MM.1S (cell line): Measurements from ENCODE around the gene APC2.

Experiments used
- DNase-seq: peaks from one replicate; pipeline ENCODE4 v3.0.0-alpha.2; 2015
- H2AFZ ChIP-seq: fragments of 300-600 bp; sonication (generic); 2 replicates; pipeline ENCODE4 v1.6.0; 2016; ENCODE audit warnings: antibody characterized with exemption, low read length
- H3F3A ChIP-seq: fragments of 300-600 bp; sonication (generic); 2 replicates; pipeline ENCODE4 v1.6.1; 2016; ENCODE audit warnings: mild to moderate bottlenecking, antibody characterized with exemption, low read length, moderate library complexity, mixed read lengths; ENCODE audit not compliant: insufficient read depth
- H3K27ac ChIP-seq: fragments of 300-600 bp; sonication (generic); 2 replicates; pipeline ENCODE4 v1.5.1; 2016; ENCODE audit warnings: mild to moderate bottlenecking, low read length
- H3K27me3 ChIP-seq: fragments of 300-600 bp; sonication (generic); replicated peaks from 2 replicates; pipeline ENCODE4 v1.6.0; 2016; ENCODE audit warnings: low read length; ENCODE audit not compliant: insufficient read depth
- H3K36me3 ChIP-seq: fragments of 300-600 bp; sonication (generic); replicated peaks from 2 replicates; pipeline ENCODE4 v1.6.1; 2016; ENCODE audit warnings: mild to moderate bottlenecking, low read length, mixed read lengths; ENCODE audit not compliant: insufficient read depth
- H3K4me1 ChIP-seq: fragments of 300-600 bp; sonication (generic); 2 replicates; pipeline ENCODE4 v1.6.1; 2016; ENCODE audit warnings: low read length, mixed read lengths
- H3K4me2 ChIP-seq: fragments of 300-600 bp; sonication (generic); 2 replicates; pipeline ENCODE4 v1.6.0; 2016; ENCODE audit warnings: low read depth, low read length
- H3K4me3 ChIP-seq: fragments of 300-600 bp; sonication (generic); 2 replicates; pipeline ENCODE4 v1.5.1; 2016; ENCODE audit warnings: low read length, mixed read lengths
- H3K79me2 ChIP-seq: fragments of 300-600 bp; sonication (generic); 2 replicates; pipeline ENCODE4 v1.6.1; 2016; ENCODE audit warnings: mixed run types, low read length, mixed read lengths
- H3K9ac ChIP-seq: fragments of 300-600 bp; sonication (generic); 2 replicates; pipeline ENCODE4 v1.6.1; 2016; ENCODE audit warnings: low read length, mixed read lengths
- H3K9me2 ChIP-seq: fragments of 300-600 bp; sonication (generic); replicated peaks from 2 replicates; pipeline ENCODE4 v1.6.1; 2016; ENCODE audit warnings: mild to moderate bottlenecking, low read length, mixed read lengths; ENCODE audit not compliant: insufficient read depth
- H3K9me3 ChIP-seq: fragments of 300-600 bp; sonication (generic); replicated peaks from 2 replicates; pipeline ENCODE4 v1.6.1; 2016; ENCODE audit warnings: mild to moderate bottlenecking, low read length, mixed read lengths; ENCODE audit not compliant: insufficient read depth
- H4K20me1 ChIP-seq: fragments of 300-600 bp; sonication (generic); 2 replicates; pipeline ENCODE4 v1.6.1; 2016; ENCODE audit warnings: mild to moderate bottlenecking, low read length, moderate library complexity, mixed read lengths; ENCODE audit not compliant: insufficient read depth
- EZH2 ChIP-seq: fragments of 300-600 bp; sonication (generic); optimal IDR thresholded peaks from 2 replicates; pipeline ENCODE3; 2017; ENCODE audit warnings: low read depth, mild to moderate bottlenecking, antibody characterized with exemption, low read length, mixed read lengths
- EZH2phosphoT487 ChIP-seq: fragments of 300-600 bp; sonication (generic); IDR thresholded peaks from 2 replicates; pipeline ENCODE4 v1.6.1; 2018; ENCODE audit warnings: antibody characterized with exemption, low read length
- TF ChIP-seq, protein P1 (sequence below): fragments of 300-600 bp; sonication (generic); IDR thresholded peaks from 2 replicates; pipeline ENCODE4 v1.5.1; 2016; ENCODE audit warnings: antibody characterized with exemption, low read length, mixed read lengths

APC2 gene

DNA sequence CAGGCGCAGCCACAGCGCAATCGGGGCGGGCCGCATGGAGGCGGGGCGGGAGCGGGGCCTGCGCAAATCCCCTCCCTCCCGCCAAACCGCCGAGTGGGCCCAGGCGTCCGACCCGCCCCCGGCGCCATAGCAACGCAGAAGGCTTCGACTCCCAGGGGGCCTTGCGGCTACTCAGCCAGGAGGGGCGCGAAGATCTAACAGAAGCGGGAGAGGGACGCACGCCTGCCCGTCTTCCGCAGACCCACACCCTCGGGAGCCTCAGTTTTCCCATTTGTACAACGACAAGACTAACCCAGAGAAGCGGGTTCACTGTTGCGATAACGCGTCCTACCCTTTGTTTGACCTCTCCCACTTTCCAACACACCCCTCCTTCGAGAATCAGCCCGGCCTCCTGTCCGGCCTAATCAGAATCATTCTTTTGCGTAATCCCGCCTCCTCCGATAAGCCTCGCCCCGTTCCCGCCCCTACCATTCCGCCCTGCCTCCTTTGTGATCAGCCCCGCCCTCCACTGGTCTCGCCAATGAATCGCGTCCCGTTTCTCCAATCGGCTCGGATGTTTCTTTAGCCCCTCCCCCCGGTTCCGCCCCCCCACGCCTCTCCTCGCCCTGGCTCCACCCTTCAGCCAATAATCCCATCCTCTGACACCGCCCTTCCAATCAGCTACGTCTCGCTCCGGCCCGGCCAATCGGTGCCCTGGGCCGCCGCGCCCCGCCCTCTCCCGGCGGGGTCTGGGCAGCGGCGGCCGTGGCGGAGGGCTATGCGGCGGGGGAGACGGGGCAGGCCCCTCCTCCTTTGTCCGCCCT, 40.6 kb downstream of the APC2 start, which contains the start of gene PCSK4:
TSS of gene PCSK4 (minus strand) at position 40 of the 803 bp plus-strand sequence. CDS start at position 36, 4 bp downstream.
- peak; percentile 98 for DNase-seq
- no peaks in the 10 kb centered on the region for H3F3A ChIP-seq
- H3K27ac ChIP-seq, result peak within 1 kb of the TSS; percentile 51; the same call in 1 of the 2 replicates
- H3K4me1 ChIP-seq, result peaks cover 10% of the 10 kb centered on the region
- peak within 1 kb of the TSS; percentile 72 for H3K4me3 ChIP-seq
- H3K36me3 ChIP-seq, result no peaks in the 10 kb centered on the region
- H3K4me2 ChIP-seq, result peak within 1 kb of the TSS; percentile 99
- peak within 1 kb of the TSS; percentile 60 for H3K9ac ChIP-seq
- H2AFZ ChIP-seq, result peak within 1 kb of the TSS; percentile 88
- H3K79me2 ChIP-seq, result no peaks in the 10 kb centered on the region
- H4K20me1 ChIP-seq, result no peaks in the 10 kb centered on the region
- H3K9me2 ChIP-seq, result no peaks in the 10 kb centered on the region
- no peaks in the 10 kb centered on the region for H3K9me3 ChIP-seq
- peaks cover 81% of the 10 kb centered on the region for H3K27me3 ChIP-seq
- no peak for TF ChIP-seq EZH2
- TF ChIP-seq, protein P1, sequence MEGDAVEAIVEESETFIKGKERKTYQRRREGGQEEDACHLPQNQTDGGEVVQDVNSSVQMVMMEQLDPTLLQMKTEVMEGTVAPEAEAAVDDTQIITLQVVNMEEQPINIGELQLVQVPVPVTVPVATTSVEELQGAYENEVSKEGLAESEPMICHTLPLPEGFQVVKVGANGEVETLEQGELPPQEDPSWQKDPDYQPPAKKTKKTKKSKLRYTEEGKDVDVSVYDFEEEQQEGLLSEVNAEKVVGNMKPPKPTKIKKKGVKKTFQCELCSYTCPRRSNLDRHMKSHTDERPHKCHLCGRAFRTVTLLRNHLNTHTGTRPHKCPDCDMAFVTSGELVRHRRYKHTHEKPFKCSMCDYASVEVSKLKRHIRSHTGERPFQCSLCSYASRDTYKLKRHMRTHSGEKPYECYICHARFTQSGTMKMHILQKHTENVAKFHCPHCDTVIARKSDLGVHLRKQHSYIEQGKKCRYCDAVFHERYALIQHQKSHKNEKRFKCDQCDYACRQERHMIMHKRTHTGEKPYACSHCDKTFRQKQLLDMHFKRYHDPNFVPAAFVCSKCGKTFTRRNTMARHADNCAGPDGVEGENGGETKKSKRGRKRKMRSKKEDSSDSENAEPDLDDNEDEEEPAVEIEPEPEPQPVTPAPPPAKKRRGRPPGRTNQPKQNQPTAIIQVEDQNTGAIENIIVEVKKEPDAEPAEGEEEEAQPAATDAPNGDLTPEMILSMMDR, result no peak
- no peak for TF ChIP-seq EZH2phosphoT487

DNA sequence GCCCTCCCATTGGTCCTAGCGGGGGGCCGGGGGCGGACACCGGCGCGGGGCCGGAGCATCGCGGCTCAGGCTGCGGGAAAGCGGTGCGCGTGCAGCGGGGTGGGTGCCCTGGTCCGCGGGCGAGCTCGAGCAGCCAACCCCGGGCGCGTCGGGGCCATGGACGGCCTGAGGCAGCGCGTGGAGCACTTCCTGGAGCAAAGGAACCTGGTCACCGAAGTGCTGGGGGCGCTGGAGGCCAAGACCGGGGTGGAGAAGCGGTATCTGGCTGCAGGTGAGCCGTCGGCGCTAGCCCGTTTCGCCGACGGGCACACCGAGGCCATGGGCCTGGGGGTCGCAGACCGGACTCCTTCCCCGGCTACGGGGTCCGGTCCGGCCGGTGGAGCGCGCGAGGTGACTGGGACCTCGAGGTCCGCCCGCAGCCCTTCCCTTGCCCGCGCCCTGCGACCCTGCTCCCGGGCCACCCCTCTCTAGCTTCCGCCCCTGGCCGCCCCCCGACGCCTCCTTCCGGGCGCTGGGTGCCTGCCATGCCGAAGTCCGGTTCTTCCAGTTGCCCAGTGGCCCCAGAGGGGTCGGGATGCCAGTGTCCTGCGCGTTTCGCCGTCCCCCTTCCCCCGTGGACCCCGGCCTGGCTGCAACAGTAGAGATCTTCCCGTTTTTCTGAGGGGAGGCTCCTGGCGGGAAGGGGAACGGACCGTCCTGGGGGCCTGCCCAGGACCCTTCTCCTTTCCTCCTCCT, 41.4 kb downstream of the APC2 start, which contains the start of gene REEP6:
TSS of gene REEP6 (plus strand) at position 68 of the 735 bp plus-strand sequence. CDS start at position 157, 89 bp downstream.
- Histone ChIP-seq H3K79me2 (no peaks in the 10 kb centered on the region), H3K9me3 (no peaks in the 10 kb centered on the region), H3K27ac (peak within 1 kb of the TSS; percentile 51; the same call in 1 of the 2 replicates), H3K27me3 (peaks cover 82% of the 10 kb centered on the region), H3K4me1 (peaks cover 10% of the 10 kb centered on the region), H2AFZ (peak within 1 kb of the TSS; percentile 88), H3K36me3 (no peaks in the 10 kb centered on the region), H3K4me2 (peak within 1 kb of the TSS; percentile 99), H4K20me1 (no peaks in the 10 kb centered on the region), H3K9ac (peak within 1 kb of the TSS; percentile 60), H3K9me2 (no peaks in the 10 kb centered on the region), H3K4me3 (peak within 1 kb of the TSS; percentile 72), H3F3A (no peaks in the 10 kb centered on the region)
- TF ChIP-seq, protein P1, result no peak
- TF ChIP-seq EZH2, result no peak
- TF ChIP-seq EZH2phosphoT487, result no peak
- DNase-seq, result no peak

DNA sequence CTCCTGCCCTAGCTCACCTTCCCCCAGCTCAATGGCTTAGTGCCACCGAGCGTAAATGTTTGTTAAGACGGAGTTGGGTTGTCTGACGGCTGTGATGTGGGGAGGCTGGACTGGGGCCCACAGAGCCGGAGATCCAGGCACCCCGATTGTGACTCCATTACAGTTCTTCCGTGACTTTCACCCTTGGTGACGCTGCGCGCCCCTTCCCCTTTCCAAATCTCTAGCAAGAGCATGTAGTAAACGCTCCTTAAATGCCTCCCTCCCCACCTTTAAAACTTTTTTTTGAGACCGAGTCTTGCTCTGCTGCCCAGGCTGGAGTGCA, 41.9 kb downstream of the APC2 start:
- peaks cover 10% of the 10 kb centered on the region for H3K4me1 ChIP-seq
- H3K9me3 ChIP-seq, result no peaks in the 10 kb centered on the region
- no peak overlapping the region for H2AFZ ChIP-seq
- no peak overlapping the region for H3K4me2 ChIP-seq
- no peak for TF ChIP-seq EZH2phosphoT487
- peaks cover 84% of the 10 kb centered on the region for H3K27me3 ChIP-seq
- H3K79me2 ChIP-seq, result no peaks in the 10 kb centered on the region
- no peaks in the 10 kb centered on the region for H3K36me3 ChIP-seq
- no peak for DNase-seq
- H3F3A ChIP-seq, result no peaks in the 10 kb centered on the region
- H3K4me3 ChIP-seq, result no peak overlapping the region
- no peak overlapping the region for H3K9ac ChIP-seq
- H3K9me2 ChIP-seq, result no peaks in the 10 kb centered on the region
- no peaks in the 10 kb centered on the region for H4K20me1 ChIP-seq
- no peak overlapping the region for H3K27ac ChIP-seq
